ENCODE measurements around the gene PRCC. TPM values are rescaled to one million over a fixed set of nuclear protein-coding genes. Genes with fewer than 3 reads are reported as not detected.

PRCC gene
- total RNA-seq, 4 donors from 2014 or later, result 25.1 to 44.6 (median 30.8) TPM

DNA sequence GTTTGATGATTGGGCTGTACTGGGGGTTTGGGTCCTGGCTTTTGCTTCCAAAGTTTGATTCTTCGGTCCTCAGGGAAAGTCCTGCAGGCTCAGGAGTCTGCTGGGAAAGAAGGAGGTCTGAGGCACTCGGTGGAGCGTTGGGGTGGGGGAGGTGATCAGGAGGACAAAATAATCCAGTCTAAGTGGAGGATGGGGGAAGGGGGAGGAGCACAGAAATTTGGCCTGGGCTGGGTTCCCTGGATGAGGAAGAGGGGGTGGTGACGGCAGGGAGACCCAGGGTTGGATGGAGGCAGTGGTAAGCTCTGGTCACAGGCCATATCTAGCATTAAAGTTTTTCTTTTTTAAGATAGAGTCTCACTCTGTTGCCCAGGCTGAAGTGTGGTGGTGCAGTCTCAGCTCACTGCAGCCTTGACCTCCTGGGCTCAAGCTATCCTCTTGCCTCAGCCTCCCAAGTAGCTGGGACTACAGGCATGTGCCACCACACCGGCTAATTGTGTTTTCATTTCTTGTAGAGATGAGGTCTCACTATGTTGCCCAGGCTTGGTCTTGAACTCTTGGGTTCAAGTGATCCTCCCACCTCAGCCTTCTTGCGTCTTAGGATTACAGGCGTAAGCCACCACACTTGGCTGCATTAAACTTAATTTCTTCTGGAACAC lies 42.5 kb downstream of the PRCC start:
- Histone ChIP-seq H3K4me3 (no peak overlapping the region), H3K36me3 (no peaks in the 10 kb centered on the region), H3K9me3 (no peaks in the 10 kb centered on the region), H3K4me1 (peaks cover 0 to 35% (median 15%) of the 10 kb centered on the region in 4 donors), H3K27me3 (no peaks in the 10 kb centered on the region), H3K27ac (no peak overlapping the region)
- WGBS, 2 donors, result 73 to 84% methylated on average over 7 of the region's 7 CpGs
- TF ChIP-seq, protein P1, sequence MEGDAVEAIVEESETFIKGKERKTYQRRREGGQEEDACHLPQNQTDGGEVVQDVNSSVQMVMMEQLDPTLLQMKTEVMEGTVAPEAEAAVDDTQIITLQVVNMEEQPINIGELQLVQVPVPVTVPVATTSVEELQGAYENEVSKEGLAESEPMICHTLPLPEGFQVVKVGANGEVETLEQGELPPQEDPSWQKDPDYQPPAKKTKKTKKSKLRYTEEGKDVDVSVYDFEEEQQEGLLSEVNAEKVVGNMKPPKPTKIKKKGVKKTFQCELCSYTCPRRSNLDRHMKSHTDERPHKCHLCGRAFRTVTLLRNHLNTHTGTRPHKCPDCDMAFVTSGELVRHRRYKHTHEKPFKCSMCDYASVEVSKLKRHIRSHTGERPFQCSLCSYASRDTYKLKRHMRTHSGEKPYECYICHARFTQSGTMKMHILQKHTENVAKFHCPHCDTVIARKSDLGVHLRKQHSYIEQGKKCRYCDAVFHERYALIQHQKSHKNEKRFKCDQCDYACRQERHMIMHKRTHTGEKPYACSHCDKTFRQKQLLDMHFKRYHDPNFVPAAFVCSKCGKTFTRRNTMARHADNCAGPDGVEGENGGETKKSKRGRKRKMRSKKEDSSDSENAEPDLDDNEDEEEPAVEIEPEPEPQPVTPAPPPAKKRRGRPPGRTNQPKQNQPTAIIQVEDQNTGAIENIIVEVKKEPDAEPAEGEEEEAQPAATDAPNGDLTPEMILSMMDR (IDR thresholded peaks at IDR 0.05), result no peak
- TF ChIP-seq EP300 (IDR thresholded peaks at IDR 0.05), result no peak
- TF ChIP-seq POLR2A (IDR thresholded peaks at IDR 0.05), result no peak
- DNase-seq (ENCODE audit: low spot score in 2 of 2), result no peak

- DNase-seq (ENCODE audit: low spot score in 2 of 2), result no peak
- Histone ChIP-seq H3K27ac (no peak overlapping the region), H3K9me3 (no peaks in the 10 kb centered on the region), H3K27me3 (no peaks in the 10 kb centered on the region), H3K36me3 (no peaks in the 10 kb centered on the region), H3K4me1 (peaks cover 0 to 27% (median 14%) of the 10 kb centered on the region in 4 donors), H3K4me3 (no peak overlapping the region)
- WGBS, 2 donors, result 45 to 54% methylated on average over 4 of the region's 4 CpGs
- no peak for TF ChIP-seq EP300 (IDR thresholded peaks at IDR 0.05)
- TF ChIP-seq POLR2A (IDR thresholded peaks at IDR 0.05), result no peak
- TF ChIP-seq, protein P1 (IDR thresholded peaks at IDR 0.05), result no peak
Observed at GRCh38 chr1:156811168-156811567, 43.8 kb downstream of the PRCC start.

DNA sequence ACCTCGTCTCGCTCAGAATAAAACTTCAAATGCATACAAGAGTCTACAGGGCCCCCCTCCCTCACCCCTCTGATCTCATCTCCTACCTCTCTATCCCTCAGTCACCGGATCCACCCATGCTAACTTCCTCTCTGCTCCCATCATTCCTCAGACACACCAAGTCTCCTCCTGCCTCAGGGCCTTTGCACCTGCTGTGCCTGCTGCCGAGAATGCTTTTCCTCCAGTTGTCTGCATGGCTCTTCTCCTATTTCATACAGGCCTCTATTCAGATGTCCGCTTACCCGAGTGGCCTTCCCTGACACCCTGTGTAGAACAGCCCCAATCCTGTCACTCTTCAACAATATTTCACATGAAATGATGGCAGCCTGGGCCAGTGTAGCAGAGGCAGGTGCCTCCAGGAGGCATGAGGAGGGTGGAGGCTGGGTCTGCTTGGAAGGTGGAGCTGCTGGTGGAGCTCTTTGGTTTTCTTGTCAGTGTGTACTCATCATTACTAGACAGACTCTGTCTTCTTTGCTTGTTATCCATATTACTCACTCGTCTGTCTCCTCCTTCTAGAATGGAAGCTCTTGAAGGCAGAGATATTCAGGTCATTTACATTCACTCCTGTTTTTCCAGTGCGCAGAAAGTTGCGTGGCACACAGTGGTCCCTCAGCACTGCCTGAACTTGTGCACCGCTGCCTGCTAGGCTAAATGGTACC lies 45.1 kb downstream of the PRCC start:
- Histone ChIP-seq H3K4me1 (peaks cover 0 to 22% (median 15%) of the 10 kb centered on the region in 4 donors), H3K36me3 (no peaks in the 10 kb centered on the region)
- WGBS, 2 donors, result 97% methylated on average over 10 of the region's 10 CpGs

DNA sequence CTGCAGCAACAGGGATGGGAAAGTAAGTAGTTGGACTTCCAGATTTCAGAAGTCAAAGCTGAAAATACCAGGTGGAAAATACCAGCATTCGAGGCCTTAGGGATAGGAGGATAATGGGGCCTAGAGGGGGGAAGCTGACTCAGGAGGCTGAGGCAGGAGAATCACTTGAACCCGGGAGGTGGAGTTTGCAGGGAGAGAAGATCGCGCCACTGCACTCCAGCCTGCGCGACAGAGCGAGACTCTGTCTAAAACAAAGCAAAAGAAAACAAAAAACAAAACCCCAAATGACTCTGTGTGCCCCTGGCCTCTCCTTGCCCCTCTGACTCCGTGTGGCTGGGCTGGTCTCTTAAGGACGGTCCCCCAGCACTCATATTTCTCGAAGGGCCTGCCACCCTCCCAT lies 46.0 kb downstream of the PRCC start:
- Histone ChIP-seq H3K27me3 (no peaks in the 10 kb centered on the region), H3K36me3 (no peaks in the 10 kb centered on the region), H3K4me3 (peak overlapping the region; percentile 27 to 60 (median 54)), H3K4me1 (peaks cover 0 to 22% (median 15%) of the 10 kb centered on the region in 4 donors), H3K27ac (peak overlapping the region in 1 of 4 donors; percentile 44), H3K9me3 (no peaks in the 10 kb centered on the region)
- no peak for TF ChIP-seq EP300 (IDR thresholded peaks at IDR 0.05)
- TF ChIP-seq POLR2A (IDR thresholded peaks at IDR 0.05), result no peak
- TF ChIP-seq, protein P1 (IDR thresholded peaks at IDR 0.05), result no peak
- 33 to 36% methylated on average over 10 of the region's 10 CpGs for WGBS, 2 donors
- no peak for DNase-seq (ENCODE audit: low spot score in 2 of 2)

More for the DNA sequence above, 45.1 kb downstream of the PRCC start:
- TF ChIP-seq, protein P1 (IDR thresholded peaks at IDR 0.05), result no peak
- TF ChIP-seq POLR2A (IDR thresholded peaks at IDR 0.05), result no peak
- TF ChIP-seq EP300 (IDR thresholded peaks at IDR 0.05), result no peak
- Histone ChIP-seq H3K4me3 (no peak overlapping the region), H3K9me3 (no peaks in the 10 kb centered on the region), H3K27me3 (no peaks in the 10 kb centered on the region), H3K27ac (no peak overlapping the region)
- no peak for DNase-seq (ENCODE audit: low spot score in 2 of 2)
